SKM-1 treated with dmso at 0.1 percent for 144 hours (cell line): ENCODE results near the gene NSD1.

Experiments
- DNase-seq: peaks from one replicate; lab custom pipeline; 2025; ENCODE audit not compliant: unreplicated experiment; lab: John Stamatoyannopoulos, UW

Gene NSD1

DNA sequence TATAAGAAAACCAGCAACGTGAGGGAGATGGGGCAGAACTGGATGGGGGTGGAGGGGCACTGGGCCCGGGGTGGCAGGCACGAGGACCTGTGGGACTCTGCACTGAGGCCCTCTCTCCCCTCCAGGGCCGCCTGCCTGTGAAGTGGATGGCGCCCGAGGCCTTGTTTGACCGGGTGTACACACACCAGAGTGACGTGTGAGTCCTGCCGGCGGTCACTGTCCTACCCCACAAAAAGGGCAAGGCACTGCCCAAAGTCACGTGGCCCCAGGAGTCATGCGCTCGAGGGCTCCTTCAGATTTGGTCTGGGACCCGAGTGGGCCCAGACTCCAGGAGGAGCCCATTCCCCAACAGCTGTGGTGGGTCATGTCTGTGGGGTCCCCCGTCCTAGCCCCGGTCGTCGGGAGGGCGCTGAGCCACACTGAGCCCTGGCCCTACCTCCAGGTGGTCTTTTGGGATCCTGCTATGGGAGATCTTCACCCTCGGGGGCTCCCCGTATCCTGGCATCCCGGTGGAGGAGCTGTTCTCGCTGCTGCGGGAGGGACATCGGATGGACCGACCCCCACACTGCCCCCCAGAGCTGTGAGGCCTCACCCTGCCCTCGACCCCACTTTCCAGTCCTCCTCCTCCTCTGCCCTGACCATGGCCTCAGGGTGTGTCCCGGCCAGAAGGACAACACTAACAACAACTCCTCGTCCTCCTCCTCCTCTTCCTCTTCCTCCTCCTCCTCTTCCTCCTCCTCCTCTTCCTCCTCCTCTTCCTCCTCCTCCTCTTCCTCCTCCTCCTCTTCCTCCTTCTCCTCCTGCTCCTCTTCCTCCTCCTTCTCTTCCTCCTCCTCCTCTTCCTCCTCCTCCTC, 37.2 kb upstream of the NSD1 start:
- no peak for DNase-seq

DNA sequence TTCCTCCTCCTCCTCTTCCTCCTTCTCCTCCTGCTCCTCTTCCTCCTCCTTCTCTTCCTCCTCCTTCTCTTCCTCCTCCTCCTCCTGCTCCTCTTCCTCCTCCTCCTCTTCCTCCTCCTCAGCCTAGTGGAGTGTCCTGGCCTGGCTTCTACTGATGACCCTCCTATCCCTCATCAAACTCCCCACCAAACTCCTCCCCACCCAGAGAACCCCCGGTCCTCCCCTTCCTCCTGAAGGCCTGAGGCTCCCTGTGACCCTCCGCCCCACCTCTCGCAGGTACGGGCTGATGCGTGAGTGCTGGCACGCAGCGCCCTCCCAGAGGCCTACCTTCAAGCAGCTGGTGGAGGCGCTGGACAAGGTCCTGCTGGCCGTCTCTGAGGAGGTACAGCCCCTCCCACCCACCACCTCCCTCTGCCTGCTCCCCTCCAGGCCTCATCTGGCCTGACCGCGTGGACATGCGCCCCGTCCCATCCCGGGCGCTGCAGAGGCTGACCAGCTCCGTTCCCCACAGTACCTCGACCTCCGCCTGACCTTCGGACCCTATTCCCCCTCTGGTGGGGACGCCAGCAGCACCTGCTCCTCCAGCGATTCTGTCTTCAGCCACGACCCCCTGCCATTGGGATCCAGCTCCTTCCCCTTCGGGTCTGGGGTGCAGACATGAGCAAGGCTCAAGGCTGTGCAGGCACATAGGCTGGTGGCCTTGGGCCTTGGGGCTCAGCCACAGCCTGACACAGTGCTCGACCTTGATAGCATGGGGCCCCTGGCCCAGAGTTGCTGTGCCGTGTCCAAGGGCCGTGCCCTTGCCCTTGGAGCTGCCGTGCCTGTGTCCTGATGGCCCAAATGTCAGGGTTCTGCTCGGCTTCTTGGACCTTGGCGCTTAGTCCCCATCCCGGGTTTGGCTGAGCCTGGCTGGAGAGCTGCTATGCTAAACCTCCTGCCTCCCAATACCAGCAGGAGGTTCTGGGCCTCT, 36.3 kb upstream of the NSD1 start:
- DNase-seq = no peak

DNA sequence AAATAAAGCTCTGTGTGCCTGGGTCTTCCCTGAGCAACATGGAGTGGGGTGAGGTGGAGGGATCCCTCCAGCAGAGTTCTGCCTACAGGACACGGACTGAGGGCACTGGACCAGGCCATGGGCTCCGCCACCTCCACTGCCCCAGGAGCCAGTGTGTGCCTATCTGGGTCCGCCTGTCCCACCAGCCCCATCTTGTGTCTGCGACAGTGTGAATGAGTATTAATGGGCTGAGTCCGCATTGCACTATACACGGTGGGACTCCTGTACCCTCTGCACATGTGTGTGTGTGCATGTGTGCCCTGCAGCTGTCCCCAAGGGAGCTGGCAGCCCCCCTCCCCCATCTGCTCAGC, 35.5 kb upstream of the NSD1 start:
- no peak for DNase-seq

DNA sequence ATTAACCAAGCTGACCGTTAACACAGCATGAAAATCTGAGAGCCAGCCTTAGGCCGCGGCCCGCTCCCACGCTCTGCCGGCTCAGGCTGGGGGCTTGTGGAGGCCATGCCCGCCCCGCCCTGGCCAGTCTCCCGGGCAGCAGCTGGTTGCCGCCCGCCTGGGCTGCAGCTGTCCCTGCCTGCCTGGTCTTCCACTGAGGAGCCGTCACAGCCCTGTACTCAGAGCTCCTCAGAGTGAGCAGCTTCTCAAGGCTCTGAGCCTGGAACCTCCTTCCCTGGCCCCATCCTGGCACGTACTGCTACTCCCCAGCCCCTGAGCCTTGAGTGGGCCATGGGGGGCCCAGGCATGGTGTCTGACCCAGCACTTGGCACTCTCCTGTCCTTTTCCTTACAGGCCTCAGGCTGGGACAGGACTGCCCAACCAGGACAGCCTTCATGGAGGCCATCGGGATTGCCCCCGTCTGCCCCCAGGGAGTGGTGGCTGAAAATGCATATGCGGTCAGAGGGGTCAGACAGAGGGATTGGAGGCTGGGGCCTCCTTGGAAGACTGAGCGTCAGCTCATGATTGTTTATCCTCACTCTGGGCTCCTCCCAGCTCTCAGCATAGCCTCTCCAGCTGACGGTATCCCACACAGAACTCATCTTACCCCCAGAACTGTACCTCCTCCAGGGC, 35.0 kb upstream of the NSD1 start:
- no peak for DNase-seq

DNA sequence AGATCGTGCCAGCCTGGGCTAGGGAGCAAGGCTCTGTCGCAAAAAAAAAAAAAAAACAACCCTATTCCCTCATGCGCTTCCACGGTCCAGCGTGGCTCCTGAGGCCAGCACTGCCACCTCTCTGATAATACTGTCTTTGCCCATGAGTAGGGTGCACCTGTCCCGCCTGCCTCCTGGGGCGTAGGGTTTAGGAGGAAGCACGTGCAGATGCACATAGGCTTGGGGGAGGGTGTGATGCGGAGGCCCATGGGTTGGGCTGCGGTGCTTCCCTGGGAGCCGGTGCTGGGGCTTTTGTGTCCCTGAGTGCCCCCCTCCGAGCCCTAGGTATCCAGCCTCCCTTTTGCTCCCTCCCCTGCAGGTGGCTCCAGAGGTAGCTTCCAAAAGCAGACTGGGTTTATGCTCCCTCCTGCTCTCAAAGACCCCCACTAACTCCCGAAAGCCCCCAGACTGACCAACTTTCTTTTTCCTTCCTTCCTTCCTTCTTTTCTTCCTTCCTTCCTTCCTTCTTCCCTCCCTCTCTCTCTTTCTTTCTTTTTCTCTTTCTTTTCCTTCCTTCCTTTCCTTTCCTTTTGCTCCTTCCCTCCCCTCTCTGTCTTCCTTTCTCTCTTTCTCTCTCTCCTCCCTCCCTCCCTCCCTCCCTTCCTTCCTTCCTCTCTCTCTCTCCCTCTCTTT, 34.0 kb upstream of the NSD1 start:
- no peak for DNase-seq

DNA sequence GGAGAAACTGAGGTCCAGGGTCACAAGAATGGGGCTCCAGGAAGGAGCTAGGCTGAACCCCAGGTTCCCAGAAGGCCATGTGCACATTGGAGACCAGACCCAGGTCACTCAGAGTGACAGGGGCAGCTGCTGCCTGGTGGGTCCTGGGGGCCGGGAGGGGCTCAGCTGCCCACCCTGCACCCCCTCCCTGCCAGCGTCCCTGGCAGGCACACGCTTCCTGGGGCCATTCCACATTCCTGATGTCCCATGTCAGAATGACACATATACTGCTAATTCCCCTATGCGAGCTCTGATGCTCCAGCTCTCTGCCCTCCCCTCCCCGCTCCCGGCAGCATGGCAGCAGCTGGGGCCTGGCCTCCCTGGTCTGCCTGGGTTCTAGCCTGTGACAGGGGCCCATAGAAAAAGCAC, 32.9 kb upstream of the NSD1 start:
- DNase-seq = no peak

DNA sequence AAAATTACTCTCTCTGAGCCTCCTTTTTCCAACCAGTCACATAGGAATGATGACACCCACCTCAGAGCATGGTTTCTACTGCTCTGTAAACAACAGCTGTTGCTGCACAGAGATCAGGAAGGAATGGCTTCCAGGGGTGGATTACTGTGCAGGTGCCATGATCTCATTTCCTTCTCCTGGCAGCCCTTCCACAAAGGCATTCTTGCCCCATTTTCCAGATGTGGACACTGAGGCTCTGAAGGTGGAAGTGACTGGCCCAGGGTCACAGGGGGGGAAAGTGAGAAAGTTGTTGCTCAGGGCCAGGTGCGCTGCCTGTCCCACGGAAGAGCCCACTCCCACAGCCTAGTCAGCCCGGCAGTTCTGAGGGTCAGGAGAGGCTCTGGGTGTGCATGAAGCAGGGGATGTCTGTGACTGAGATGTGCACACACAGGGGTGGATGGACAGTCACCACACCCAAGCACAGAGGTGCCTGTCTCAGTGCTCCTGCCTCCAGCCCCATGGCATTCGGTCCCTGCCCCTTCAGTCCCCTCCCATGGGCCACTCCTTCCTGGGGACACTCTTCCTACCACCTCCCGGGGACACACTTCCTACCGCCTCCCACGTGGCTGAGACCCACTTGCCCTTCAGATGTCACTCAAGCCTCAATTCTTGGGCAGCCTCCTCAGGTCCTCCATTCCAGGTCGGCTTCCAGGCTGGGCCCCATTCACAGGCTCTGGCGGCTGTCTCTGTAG, 29.9 kb upstream of the NSD1 start:
- DNase-seq = no peak

DNA sequence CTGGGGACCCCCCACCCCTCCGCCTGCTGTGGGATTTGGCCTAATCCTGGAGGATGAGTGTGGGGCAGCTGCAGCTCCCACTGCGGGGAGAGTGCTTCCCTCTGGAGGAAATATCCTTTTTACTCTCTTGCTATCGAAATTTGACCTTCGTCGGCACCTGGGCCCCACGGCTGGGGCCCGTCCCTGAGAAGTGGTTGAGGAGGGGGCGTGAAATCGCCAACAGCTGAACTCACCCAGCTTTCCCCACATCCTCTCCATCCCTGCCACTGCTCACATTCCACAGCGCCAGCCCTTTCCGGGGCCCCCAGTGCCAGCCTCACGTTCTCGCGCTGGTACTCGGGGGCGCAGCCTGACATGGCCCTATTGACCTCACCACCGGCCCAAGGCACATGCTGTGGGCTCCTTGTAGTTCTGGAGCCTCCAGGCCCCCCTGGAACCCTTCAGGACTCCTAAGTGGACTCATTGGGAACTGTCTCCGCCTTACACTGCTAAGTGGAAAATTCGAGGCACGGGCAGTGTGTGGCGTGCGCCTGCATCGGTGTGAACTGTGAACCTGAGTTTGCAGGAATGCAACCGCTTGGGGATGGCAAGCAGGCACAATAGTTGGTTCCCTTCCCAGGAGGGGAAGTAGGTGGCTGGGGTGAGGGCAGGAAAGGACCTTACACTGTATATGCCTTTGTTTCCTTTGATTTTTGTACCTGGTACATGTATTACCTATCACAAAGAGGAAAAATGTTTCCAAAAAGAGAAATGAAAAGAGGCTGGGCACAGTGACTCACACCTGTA, 27.7 kb upstream of the NSD1 start:
- DNase-seq = no peak

DNA sequence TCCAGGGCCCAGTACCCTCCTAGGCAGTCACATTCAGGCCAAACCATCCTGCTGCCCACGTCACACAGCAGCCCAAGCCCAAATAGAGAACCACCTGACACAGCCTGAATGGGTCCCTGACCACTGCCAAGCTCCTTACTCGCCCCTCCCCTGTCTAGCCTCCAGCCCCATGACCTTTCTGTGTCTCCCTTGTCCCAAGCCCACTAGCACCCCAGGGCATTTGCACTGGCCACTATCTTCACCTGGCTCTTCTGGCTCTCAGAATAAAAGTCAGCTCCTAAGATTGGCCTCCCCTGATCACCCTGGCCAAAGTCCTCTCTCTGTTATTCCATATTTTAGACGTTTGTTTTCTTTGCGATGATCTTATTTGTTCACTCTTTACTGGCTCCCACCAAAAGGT, 26.4 kb upstream of the NSD1 start:
- no peak for DNase-seq

DNA sequence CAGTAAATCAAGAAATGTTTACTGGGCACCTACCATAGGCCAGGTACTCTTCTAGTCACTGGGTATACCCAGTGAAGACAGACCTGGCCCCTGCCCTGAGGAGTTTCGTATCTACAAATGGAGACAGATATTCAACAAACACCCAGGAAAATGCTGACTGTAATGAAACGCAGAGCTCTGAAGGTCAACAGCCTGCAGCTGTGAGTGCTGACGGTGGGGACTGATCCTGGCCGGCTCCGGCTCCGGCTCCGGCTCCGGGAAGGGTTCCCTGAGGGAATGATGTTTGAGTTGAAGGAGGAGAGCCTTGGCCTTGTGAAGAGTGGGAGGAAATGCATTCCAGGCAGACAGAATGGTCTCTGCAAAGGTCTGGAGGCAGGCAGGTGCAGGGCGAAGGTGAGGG, 23.8 kb upstream of the NSD1 start:
- no peak for DNase-seq

DNA sequence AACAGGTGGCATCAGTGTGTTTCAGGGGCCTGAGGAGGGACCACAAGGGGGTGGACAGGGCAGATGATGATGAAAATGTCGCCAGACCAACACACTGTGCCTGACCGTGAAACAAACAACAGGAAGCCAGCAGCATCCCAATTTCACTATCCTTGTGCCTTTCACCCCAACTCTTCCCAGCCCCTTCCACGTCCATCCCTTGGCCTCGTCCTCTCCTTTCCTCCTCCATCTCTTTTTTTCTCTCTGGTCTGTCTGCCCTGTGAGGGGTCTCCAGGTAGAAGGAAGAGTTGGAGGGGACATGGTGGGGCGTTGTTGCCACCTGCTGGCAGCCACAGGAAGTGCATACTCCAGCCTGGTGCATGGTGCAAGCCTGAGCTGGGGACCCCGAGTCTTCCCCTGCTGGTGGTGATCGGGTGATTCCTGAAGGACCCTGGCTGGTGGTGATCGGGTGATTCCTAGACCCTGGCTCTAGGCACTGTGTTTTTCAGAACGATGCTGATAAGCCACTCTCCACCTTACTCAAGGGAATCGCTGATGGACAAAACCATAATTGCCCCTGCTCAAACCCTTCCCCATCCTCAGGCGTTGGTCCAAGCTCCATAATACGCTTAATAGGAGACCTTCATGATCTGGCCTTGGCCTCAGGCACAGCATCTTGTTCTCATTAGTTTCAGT, 21.7 kb upstream of the NSD1 start:
- peak; percentile 5 for DNase-seq

DNA sequence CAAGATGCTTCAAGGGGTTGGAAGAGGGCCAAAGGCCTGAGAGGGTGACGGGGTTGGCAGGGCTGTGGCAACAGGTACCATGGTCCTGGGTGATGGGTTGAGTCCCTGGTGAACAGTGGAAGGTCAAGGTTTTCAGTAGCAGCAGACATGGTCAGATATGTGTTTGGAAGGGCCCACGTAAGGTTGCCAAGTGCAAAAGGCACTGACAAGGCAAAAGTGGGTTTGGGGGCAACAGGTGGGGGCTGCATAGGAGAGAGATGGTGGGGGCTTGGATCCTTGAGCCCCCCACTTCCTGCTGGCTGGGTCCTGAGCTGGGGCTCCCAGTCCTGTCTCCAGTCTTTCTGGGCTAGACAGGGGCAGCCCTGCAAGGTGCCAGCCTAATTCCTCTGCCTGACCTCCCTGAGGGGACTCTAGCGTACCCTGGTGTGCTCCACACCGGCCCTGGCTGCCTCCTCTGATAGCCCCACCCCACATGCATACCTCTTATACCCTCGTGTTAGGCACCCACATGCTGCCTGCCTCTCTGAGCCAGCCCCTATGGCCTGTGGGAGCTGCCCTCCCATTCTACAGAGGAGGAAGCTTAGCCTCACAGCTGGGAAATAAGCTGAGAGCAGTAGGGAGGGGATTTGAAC, 20.9 kb upstream of the NSD1 start:
- DNase-seq = no peak

DNA sequence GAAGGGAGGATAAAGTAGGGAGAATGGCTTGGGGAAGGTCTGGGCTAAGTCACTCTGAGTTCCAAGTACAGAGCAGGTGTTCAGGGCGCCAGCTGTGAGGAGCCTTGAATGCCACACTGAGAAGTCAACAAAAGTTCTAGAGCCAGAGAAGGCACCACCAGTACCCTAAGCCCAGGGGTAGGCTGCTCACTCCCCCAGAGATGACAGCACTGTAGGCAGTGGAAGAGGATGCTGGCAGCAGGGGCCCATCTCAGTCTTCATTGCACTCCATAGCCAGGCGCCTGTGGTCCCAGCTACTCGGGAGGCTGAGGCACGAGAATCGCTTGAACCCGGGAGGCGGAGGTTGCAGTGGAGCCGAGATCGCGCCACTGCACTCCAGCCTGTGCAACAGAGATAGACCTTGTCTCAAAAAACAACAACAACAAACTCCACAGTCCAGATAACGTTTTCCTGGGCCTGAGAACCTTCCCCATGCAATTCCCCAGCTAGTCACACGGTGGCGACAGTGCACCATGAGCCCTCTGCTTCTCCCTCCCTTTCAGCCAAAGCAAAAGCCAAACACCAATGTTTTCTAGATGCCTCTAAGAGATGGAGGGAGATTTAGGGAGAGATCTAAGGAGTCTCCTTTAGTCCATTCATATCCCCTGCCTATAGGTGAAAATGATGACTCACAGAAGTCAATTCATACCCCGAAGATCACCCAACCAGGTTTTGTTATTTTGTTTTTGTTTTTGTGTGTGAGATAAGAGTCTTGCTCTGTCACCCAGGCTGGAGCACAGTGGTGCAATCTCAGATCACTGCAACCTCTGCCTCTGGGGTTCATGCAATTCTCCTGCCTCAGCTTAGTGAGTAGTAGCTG, 19.8 kb upstream of the NSD1 start:
- DNase-seq = peak; percentile 68

DNA sequence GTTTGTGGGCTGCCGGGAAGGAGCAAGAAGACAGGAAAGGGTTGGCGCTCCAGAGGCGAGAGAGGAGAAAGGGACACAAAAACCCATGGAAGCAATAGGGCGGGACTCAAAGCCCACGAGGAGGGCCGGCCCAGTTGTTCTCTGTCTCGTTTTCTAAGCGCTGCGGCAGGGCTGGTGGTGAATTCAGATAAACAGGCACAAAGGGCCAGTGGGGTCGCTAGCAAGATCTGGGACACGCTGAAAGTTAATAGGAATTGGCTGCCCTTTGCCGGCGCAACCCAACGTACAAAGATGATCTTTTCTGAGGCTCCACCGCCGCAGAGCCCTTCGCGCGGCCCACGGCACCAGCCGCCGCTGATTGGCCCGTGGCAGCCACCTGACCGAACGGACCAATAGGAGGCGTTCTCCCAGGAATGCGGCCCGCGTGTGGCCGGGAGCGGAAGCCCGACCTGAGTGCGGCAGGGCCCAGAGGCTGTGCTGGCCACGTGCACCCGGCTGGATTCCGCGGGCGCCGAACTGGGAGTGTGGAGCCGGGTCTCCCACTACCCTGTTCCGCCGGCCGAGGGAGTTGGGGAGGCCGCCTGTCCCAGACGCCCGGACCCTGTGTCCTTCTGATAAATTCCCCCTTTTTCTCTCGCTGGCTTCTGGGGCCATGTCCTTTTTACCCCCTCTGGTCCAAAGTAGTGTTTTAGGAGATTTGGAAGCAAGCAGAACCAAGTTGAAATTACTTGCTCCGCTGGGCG, 16.8 kb upstream of the NSD1 start:
- no peak for DNase-seq

DNA sequence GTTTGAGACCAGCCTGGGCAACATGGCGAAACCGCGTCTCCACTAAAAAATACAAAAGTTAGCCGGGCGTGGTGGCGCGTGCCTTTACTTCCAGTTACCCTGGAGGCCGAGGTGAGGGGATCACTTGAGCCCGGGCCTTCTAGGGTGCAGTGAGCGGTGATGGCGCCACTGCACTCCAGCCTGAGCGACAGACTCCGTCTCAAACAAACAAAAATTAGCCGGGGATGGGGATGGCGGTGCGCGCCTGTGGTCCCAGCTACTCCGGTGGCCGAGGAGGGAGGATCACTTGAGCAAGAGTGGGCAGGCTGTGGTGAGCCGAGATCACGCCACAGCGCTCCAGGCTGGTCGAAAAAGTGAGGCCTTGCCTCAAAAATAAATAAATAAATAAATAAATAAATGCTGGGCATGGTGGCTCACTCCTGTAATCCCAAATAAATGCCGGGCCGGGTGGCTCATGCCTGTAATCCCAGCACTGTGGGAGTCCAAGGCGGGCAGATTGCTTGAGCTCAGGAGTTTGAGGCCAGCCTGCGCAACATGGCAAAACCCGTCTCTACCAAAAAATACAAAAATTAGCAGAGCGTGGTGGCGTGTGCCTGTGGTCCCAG, 16.0 kb upstream of the NSD1 start:
- no peak for DNase-seq

DNA sequence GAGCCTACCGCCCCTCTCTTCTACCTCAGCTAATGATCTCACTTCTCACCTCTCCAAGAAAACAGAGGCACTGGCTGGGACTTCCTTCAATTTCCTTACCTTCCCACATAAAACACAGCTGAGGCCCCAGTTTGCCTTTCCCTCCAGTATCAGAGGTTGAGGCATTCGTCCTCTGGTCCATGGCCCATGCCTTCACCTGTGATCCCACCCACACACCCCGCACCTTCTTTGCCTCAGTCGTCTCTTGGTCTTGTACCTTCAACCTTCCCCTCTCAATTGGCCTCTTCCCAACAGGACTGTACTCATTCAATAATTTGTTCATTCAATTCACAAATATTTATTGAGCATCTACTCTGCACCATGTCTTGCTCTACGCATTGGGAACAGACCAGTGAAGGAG, 11.0 kb upstream of the NSD1 start:
- no peak for DNase-seq
